Uterus (tissue), 2 donors: ENCODE measurements around the gene HSPA5.

Experiments
- CTCF ChIP-seq, 4 experiments: fragments of 200-600 bp in 2 of 4; fragments of 450-650 bp in 2 of 4; sonication (generic) in 2 of 4; IDR thresholded peaks; one replicate each; pipeline ENCODE4 v1.5.1; 2016 to 2019; ENCODE audit warnings: antibody characterized with exemption in 4 of 4, mild to moderate bottlenecking in 2 of 4, moderate library complexity in 1 of 4
- POLR2A ChIP-seq, 2 donors: fragments of 450-650 bp; IDR thresholded peaks; one replicate each; pipeline ENCODE4 v1.6.1; 2016; ENCODE audit warnings: antibody characterized with exemption in 2 of 2, mild to moderate bottlenecking in 1 of 2, moderate library complexity in 1 of 2

GRCh38 chr9:125238127-125238914 is 2.8 kb downstream of the HSPA5 start:
- TF ChIP-seq CTCF (IDR thresholded peaks at IDR 0.05) (no peak), POLR2A (IDR thresholded peaks at IDR 0.05) (no peak)
